Measurements from ENCODE around the gene ABCC8.

ABCC8 gene

DNA sequence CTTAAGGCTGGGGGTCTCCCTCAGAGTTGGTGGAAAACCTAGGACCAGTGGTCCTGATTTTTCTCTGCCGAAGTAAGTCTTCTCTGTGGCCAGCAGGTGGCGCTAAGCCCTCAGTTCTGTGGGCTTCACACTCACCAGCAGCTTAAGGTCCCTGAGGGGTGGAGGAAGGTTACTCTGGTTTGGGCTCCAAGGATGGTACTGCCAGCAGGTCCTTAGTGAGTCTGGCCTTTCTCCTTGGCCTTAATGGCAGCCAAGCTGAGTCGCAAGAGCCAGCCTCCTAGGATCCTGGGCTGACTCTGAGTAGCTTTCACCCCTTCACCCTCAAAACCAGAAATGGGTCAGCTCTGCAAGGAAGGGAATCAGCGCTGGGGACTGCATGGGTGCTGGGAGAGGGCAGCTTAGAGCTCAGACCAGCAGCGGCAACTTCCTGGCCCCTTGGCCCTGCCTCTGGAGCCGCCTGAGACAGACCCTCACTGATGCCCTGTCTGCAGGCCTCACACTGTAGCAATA is 92.6 kb downstream of the ABCC8 start:
- no peak overlapping the region for H3K27ac ChIP-seq

DNA sequence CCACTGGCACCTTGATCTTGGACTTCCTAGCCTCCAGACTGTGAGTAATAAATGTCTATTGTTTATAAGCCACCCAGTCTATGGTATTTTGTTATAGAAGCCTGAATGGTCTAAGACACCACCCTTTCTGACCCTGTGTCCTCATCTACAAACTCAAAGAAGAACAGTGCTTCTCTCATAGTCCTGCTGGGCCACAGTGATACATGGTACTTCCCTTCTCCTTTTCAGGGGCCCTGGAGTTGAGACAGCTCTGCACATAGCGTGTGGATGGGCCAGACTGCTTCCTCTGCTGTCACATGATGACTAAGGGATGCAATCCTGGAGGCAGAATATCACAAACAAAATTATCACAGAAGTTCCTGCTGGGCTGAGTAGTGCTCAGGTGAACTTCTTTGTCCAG is 93.2 kb downstream of the ABCC8 start:
- Histone ChIP-seq H3K4me3 (IDR thresholded peaks at IDR 0.05; ENCODE audit: insufficient read depth, low read depth, low read length) (no peak overlapping the region), H3K4me2 (no peak overlapping the region), H3K9ac (no peak overlapping the region), H3K27me3 (ENCODE audit: insufficient read depth, low read depth) (no peaks in the 10 kb centered on the region), H2AFZ (ENCODE audit: low read depth) (no peak overlapping the region), H3K36me3 (ENCODE audit: insufficient read depth) (no peaks in the 10 kb centered on the region), H3K4me1 (ENCODE audit: low read depth, poor library complexity, severe bottlenecking) (peaks cover 7% of the 10 kb centered on the region), H3K79me2 (ENCODE audit: insufficient read depth, low read depth) (no peaks in the 10 kb centered on the region), H3K27ac (no peak overlapping the region), H4K20me1 (ENCODE audit: insufficient read depth) (no peaks in the 10 kb centered on the region)
- TF ChIP-seq, protein P1, sequence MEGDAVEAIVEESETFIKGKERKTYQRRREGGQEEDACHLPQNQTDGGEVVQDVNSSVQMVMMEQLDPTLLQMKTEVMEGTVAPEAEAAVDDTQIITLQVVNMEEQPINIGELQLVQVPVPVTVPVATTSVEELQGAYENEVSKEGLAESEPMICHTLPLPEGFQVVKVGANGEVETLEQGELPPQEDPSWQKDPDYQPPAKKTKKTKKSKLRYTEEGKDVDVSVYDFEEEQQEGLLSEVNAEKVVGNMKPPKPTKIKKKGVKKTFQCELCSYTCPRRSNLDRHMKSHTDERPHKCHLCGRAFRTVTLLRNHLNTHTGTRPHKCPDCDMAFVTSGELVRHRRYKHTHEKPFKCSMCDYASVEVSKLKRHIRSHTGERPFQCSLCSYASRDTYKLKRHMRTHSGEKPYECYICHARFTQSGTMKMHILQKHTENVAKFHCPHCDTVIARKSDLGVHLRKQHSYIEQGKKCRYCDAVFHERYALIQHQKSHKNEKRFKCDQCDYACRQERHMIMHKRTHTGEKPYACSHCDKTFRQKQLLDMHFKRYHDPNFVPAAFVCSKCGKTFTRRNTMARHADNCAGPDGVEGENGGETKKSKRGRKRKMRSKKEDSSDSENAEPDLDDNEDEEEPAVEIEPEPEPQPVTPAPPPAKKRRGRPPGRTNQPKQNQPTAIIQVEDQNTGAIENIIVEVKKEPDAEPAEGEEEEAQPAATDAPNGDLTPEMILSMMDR (conservative IDR thresholded peaks at IDR 0.05; ENCODE audit: low read depth, low read length) = no peak

More for the DNA sequence above, 92.6 kb downstream of the ABCC8 start:
- Histone ChIP-seq H3K4me1 (ENCODE audit: low read depth, poor library complexity, severe bottlenecking) (peaks cover 7% of the 10 kb centered on the region), H2AFZ (ENCODE audit: low read depth) (no peak overlapping the region), H3K4me2 (no peak overlapping the region), H3K4me3 (IDR thresholded peaks at IDR 0.05; ENCODE audit: insufficient read depth, low read depth, low read length) (no peak overlapping the region), H3K79me2 (ENCODE audit: insufficient read depth, low read depth) (no peaks in the 10 kb centered on the region), H3K36me3 (ENCODE audit: insufficient read depth) (no peaks in the 10 kb centered on the region), H3K9ac (no peak overlapping the region), H4K20me1 (ENCODE audit: insufficient read depth) (no peaks in the 10 kb centered on the region), H3K27me3 (ENCODE audit: insufficient read depth, low read depth) (no peaks in the 10 kb centered on the region)
- TF ChIP-seq, protein P1 (conservative IDR thresholded peaks at IDR 0.05; ENCODE audit: low read depth, low read length) = peak; percentile 94

- Histone ChIP-seq H4K20me1 (ENCODE audit: insufficient read depth) (no peaks in the 10 kb centered on the region), H3K79me2 (ENCODE audit: insufficient read depth, low read depth) (no peaks in the 10 kb centered on the region), H3K4me2 (no peak overlapping the region), H3K27ac (no peak overlapping the region), H3K36me3 (ENCODE audit: insufficient read depth) (no peaks in the 10 kb centered on the region), H3K4me3 (IDR thresholded peaks at IDR 0.05; ENCODE audit: insufficient read depth, low read depth, low read length) (no peak overlapping the region), H3K9ac (no peak overlapping the region), H2AFZ (ENCODE audit: low read depth) (no peak overlapping the region), H3K4me1 (ENCODE audit: low read depth, poor library complexity, severe bottlenecking) (peaks cover 7% of the 10 kb centered on the region), H3K27me3 (ENCODE audit: insufficient read depth, low read depth) (no peaks in the 10 kb centered on the region)
- TF ChIP-seq, protein P1 (conservative IDR thresholded peaks at IDR 0.05; ENCODE audit: low read depth, low read length) = no peak
These were observed 94.5 kb downstream of the ABCC8 start for GRCh38 chr11:17382046-17382728.

DNA sequence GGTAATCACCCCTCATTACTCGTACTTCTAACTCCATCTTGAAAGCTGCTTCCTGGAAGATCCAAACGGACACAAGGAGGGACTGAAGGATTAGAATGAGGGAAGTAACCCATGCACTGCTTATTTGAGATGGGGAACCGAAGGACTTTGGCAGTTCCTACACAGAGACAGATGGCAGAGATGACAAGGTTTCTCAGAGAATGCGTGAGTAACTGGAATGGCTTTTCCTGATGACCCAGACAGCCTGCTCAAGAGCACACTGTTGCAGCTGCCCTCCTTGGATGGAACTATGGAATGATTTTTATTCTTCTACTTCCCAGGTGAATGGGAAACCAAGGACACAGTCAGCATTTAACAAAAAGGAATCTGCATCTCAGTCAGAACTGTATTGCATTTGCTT is 95.5 kb downstream of the ABCC8 start:
- Histone ChIP-seq H2AFZ (ENCODE audit: low read depth) (no peak overlapping the region), H3K27me3 (ENCODE audit: insufficient read depth, low read depth) (no peaks in the 10 kb centered on the region), H3K9ac (no peak overlapping the region), H3K4me3 (IDR thresholded peaks at IDR 0.05; ENCODE audit: insufficient read depth, low read depth, low read length) (no peak overlapping the region), H3K27ac (no peak overlapping the region), H3K4me1 (ENCODE audit: low read depth, poor library complexity, severe bottlenecking) (peaks cover 4% of the 10 kb centered on the region), H3K36me3 (ENCODE audit: insufficient read depth) (no peaks in the 10 kb centered on the region), H4K20me1 (ENCODE audit: insufficient read depth) (no peaks in the 10 kb centered on the region), H3K4me2 (no peak overlapping the region), H3K79me2 (ENCODE audit: insufficient read depth, low read depth) (no peaks in the 10 kb centered on the region)
- TF ChIP-seq, protein P1 (conservative IDR thresholded peaks at IDR 0.05; ENCODE audit: low read depth, low read length) = no peak

Measured in KMS-11 (cell line).